K562 (cell line): ENCODE measurements around the gene CD84. TPM values are rescaled to one million over a fixed set of nuclear protein-coding genes. Genes with fewer than 3 reads are reported as not detected.

Source experiments
- BRD9 ChIP-seq: fragments of 450-650 bp; IDR thresholded peaks from 2 replicates; pipeline ENCODE4 v1.6.1; 2018; ENCODE audit warnings: low read depth; ENCODE audit not compliant: partially characterized antibody
- CREB1 ChIP-seq, 2 experiments: sonication (generic) in 1 of 2; formaldehyde crosslinking in 1 of 2; IDR thresholded peaks; 2 replicates each; pipeline versions ENCODE4 v1.6.1 to v1.8.0; 2012 to 2022; ENCODE audit warnings: inconsistent platforms in 1 of 2, mild to moderate bottlenecking in 1 of 2, missing genetic modification reagents in 1 of 2, moderate library complexity in 1 of 2
- ILF3 ChIP-seq: fragments of 450-650 bp; IDR thresholded peaks from 2 replicates; pipeline ENCODE4 v1.6.1; 2018; ENCODE audit warnings: antibody characterized with exemption, mild to moderate bottlenecking, moderate library complexity, borderline replicate concordance
- KLF6 ChIP-seq: fragments of 250-450 bp; sonication (Bioruptor Pico); IDR thresholded peaks from 2 replicates; pipeline ENCODE4 v1.4.0; 2020; ENCODE audit warnings: mild to moderate bottlenecking, moderate library complexity, borderline replicate concordance
- POLR2A ChIP-seq: fragments of 450-650 bp; conservative IDR thresholded peaks from 2 replicates; pipeline ENCODE4 v1.6.1; 2016
- TCFL5 ChIP-seq: fragments of 250-450 bp; sonication (Bioruptor Pico); conservative IDR thresholded peaks from 2 replicates; pipeline ENCODE4 v1.6.1; 2021; ENCODE audit warnings: mild to moderate bottlenecking, moderate library complexity, matching md5 sums
- TEAD2 ChIP-seq: fragments of 450-650 bp; IDR thresholded peaks from 2 replicates; pipeline ENCODE4 v1.6.1; 2016; ENCODE audit warnings: missing genetic modification characterization, control low read depth, missing compliant biosample characterization
- TOE1 ChIP-seq, 2 experiments: fragments of 450-650 bp in 1 of 2; sonication (generic) in 1 of 2; formaldehyde crosslinking in 1 of 2; IDR thresholded peaks; 2 replicates each; pipeline versions ENCODE4 v1.7.1 to v1.8.0; 2016 to 2022; ENCODE audit warnings: borderline replicate concordance in 2 of 2, mild to moderate bottlenecking in 2 of 2, antibody characterized with exemption in 1 of 2, inconsistent platforms in 1 of 2, low read depth in 1 of 2, missing genetic modification reagents in 1 of 2, moderate library complexity in 1 of 2
- ZBED1 ChIP-seq: IDR thresholded peaks from 2 replicates; pipeline ENCODE4 v1.6.1; 2014
- ZNF699 ChIP-seq: fragments of 250-450 bp; sonication (Bioruptor Pico); IDR thresholded peaks from 2 replicates; pipeline ENCODE4 v1.8.0; 2021; ENCODE audit warnings: mild to moderate bottlenecking, moderate library complexity; ENCODE audit not compliant: insufficient replicate concordance
- polyA plus RNA-seq, 8 experiments: library from polyadenylated mRNA; depleted of rRNA in 4 of 8; stranded (reverse) in 5 of 8; unstranded in 3 of 8; fragments of >200 nt; fragmentation: Nextera tagmentation in 2 of 8; fragmentation: Illumina TruSeq in 1 of 8; extraction: Ambion mirVana in 2 of 8; extraction: Trizol in 1 of 8; gene quantifications; 2 replicates each; pipeline versions ENCODE4 v1.2.1 to v1.2.3, GENCODE V29; 2011 to 2014; ENCODE audit warnings: inconsistent platforms in 1 of 8, missing spikeins in 1 of 8
- total RNA-seq, 7 experiments: library from RNA; depleted of rRNA in 6 of 7; stranded (reverse); fragments of >200 nt in 6 of 7; fragmentation: Illumina TruSeq in 2 of 7; extraction: Trizol in 2 of 7; gene quantifications; 2 replicates each; pipeline versions ENCODE4 v1.2.1 to v1.2.3, GENCODE V29; 2011 to 2021; ENCODE audit warnings: low replicate concordance in 1 of 7
- TF ChIP-seq, protein P1 (sequence below): fragments of 250-450 bp; sonication (Bioruptor Pico); IDR thresholded peaks from 2 replicates; pipeline ENCODE4 v1.5.0; 2020; ENCODE audit warnings: mild to moderate bottlenecking, borderline replicate concordance
- TF ChIP-seq, protein P2 (sequence below), 2 experiments: fragments of 450-650 bp; formaldehyde crosslinking in 1 of 2; IDR thresholded peaks; 2 replicates each; pipeline versions ENCODE4 v1.4.0 to v1.6.1; 2014 to 2020; ENCODE audit warnings: mild to moderate bottlenecking in 2 of 2, borderline replicate concordance in 1 of 2, low read depth in 1 of 2
- TF ChIP-seq, protein P3 (sequence below): fragments of 450-650 bp; formaldehyde crosslinking; IDR thresholded peaks from 2 replicates; pipeline ENCODE4 v1.4.0; 2022; ENCODE audit warnings: mild to moderate bottlenecking, moderate library complexity
- TF ChIP-seq, protein P4 (sequence below): fragments of 250-450 bp; sonication (Bioruptor Pico); IDR thresholded peaks from 2 replicates; pipeline ENCODE4 v1.8.0; 2021; ENCODE audit warnings: mild to moderate bottlenecking, moderate library complexity

Gene CD84
- total and polyA plus RNA-seq, 9 of the 15 experiments (the other 6 are each of a cell fraction or from before 2014, with no cell fraction given): 0.82 to 6.8 (median 2.0) TPM

DNA sequence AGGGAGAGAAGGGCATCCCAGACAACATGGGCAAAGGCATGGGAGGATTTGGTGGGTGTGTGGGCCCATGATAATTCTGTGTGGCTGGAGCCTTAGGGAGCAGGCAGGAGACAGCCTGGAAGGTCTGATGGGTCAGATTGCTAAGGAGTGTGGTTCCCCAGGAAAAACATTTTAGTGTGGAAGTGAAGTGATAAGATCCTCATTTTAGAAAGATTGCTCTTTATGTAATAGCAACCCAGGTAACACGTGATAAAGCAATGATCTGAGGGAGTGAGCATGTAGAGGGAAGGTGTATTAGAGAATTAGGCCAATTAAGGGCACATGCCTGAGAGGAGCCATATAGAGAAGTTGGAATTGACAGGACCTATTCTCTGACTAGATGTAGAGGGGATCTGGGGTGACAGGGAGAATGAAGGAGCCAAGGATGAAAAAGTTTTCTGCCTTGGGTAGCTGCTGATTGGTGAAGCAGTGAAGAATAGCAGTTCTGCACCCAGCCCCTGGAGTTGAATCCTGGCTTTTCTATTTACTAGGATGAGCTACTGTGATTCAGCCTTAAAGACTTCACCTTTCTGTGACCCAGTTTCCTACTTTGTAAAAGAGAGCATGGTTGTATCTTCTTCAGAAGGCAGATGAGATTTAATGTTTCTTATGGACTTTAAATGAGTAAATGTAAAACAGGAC, 37.5 kb downstream of the CD84 start (continued):
- TF ChIP-seq, protein P1, sequence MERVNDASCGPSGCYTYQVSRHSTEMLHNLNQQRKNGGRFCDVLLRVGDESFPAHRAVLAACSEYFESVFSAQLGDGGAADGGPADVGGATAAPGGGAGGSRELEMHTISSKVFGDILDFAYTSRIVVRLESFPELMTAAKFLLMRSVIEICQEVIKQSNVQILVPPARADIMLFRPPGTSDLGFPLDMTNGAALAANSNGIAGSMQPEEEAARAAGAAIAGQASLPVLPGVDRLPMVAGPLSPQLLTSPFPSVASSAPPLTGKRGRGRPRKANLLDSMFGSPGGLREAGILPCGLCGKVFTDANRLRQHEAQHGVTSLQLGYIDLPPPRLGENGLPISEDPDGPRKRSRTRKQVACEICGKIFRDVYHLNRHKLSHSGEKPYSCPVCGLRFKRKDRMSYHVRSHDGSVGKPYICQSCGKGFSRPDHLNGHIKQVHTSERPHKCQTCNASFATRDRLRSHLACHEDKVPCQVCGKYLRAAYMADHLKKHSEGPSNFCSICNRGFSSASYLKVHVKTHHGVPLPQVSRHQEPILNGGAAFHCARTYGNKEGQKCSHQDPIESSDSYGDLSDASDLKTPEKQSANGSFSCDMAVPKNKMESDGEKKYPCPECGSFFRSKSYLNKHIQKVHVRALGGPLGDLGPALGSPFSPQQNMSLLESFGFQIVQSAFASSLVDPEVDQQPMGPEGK: 0 out of 2 replicates have a peak, but pooled peaks have one; percentile 47
- TF ChIP-seq TOE1 (IDR thresholded peaks at IDR 0.05; ENCODE audit: borderline replicate concordance) (peak; percentile 40; the same call in 1 of the 2 replicates), TOE1 (CRISPR knock-in tag; IDR thresholded peaks at IDR 0.05; ENCODE audit: borderline replicate concordance, low read depth) (no peak), BRD9 (no peak), ILF3 (no peak), ZNF699 (CRISPR knock-in tag) (no peak), KLF6 (CRISPR knock-in tag) (peak; percentile 58; the same call in 1 of the 2 replicates), TEAD2 (no peak), ZBED1 (no peak), CREB1 (IDR thresholded peaks at IDR 0.05) (no peak), CREB1 (CRISPR knock-in tag; IDR thresholded peaks at IDR 0.05) (no peak), POLR2A (no peak), TCFL5 (no peak)
- TF ChIP-seq, protein P2, sequence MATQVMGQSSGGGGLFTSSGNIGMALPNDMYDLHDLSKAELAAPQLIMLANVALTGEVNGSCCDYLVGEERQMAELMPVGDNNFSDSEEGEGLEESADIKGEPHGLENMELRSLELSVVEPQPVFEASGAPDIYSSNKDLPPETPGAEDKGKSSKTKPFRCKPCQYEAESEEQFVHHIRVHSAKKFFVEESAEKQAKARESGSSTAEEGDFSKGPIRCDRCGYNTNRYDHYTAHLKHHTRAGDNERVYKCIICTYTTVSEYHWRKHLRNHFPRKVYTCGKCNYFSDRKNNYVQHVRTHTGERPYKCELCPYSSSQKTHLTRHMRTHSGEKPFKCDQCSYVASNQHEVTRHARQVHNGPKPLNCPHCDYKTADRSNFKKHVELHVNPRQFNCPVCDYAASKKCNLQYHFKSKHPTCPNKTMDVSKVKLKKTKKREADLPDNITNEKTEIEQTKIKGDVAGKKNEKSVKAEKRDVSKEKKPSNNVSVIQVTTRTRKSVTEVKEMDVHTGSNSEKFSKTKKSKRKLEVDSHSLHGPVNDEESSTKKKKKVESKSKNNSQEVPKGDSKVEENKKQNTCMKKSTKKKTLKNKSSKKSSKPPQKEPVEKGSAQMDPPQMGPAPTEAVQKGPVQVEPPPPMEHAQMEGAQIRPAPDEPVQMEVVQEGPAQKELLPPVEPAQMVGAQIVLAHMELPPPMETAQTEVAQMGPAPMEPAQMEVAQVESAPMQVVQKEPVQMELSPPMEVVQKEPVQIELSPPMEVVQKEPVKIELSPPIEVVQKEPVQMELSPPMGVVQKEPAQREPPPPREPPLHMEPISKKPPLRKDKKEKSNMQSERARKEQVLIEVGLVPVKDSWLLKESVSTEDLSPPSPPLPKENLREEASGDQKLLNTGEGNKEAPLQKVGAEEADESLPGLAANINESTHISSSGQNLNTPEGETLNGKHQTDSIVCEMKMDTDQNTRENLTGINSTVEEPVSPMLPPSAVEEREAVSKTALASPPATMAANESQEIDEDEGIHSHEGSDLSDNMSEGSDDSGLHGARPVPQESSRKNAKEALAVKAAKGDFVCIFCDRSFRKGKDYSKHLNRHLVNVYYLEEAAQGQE (IDR thresholded peaks at IDR 0.05; ENCODE audit: borderline replicate concordance): no peak
- TF ChIP-seq, protein P2 (CRISPR knock-in tag; IDR thresholded peaks at IDR 0.05; ENCODE audit: low read depth): no peak
- TF ChIP-seq, protein P3, sequence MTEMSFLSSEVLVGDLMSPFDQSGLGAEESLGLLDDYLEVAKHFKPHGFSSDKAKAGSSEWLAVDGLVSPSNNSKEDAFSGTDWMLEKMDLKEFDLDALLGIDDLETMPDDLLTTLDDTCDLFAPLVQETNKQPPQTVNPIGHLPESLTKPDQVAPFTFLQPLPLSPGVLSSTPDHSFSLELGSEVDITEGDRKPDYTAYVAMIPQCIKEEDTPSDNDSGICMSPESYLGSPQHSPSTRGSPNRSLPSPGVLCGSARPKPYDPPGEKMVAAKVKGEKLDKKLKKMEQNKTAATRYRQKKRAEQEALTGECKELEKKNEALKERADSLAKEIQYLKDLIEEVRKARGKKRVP (CRISPR knock-in tag): no peak
- TF ChIP-seq, protein P4, sequence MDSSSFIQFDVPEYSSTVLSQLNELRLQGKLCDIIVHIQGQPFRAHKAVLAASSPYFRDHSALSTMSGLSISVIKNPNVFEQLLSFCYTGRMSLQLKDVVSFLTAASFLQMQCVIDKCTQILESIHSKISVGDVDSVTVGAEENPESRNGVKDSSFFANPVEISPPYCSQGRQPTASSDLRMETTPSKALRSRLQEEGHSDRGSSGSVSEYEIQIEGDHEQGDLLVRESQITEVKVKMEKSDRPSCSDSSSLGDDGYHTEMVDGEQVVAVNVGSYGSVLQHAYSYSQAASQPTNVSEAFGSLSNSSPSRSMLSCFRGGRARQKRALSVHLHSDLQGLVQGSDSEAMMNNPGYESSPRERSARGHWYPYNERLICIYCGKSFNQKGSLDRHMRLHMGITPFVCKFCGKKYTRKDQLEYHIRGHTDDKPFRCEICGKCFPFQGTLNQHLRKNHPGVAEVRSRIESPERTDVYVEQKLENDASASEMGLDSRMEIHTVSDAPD: no peak
